Ishikawa (cell line): Measurements from ENCODE around the gene NABP2.

Experiments
- CEBPB ChIP-seq: IDR thresholded peaks from 2 replicates; pipeline ENCODE4 v1.6.1; 2012
- CREB1 ChIP-seq: IDR thresholded peaks from 2 replicates; pipeline ENCODE4 v1.6.1; 2012; ENCODE audit warnings: low read depth
- EGR1 ChIP-seq: IDR thresholded peaks from 2 replicates; pipeline ENCODE4 v1.6.1; 2012
- EP300 ChIP-seq: IDR thresholded peaks from 2 replicates; pipeline ENCODE4 v1.6.1; 2012; ENCODE audit warnings: borderline replicate concordance
- FOXM1 ChIP-seq: IDR thresholded peaks from 2 replicates; pipeline ENCODE4 v1.6.1; 2012; ENCODE audit warnings: low read depth, borderline replicate concordance
- NFIC ChIP-seq: IDR thresholded peaks from 2 replicates; pipeline ENCODE4 v1.6.1; 2012
- RAD21 ChIP-seq: IDR thresholded peaks from 2 replicates; pipeline ENCODE4 v1.6.1; 2012; ENCODE audit warnings: low read depth
- TAF1 ChIP-seq: IDR thresholded peaks from 2 replicates; pipeline ENCODE4 v1.6.1; 2012; ENCODE audit warnings: low read depth, mild to moderate bottlenecking
- TCF12 ChIP-seq: IDR thresholded peaks from 2 replicates; pipeline ENCODE4 v1.6.1; 2012; ENCODE audit warnings: low read depth
- TEAD4 ChIP-seq: IDR thresholded peaks from 2 replicates; pipeline ENCODE4 v1.6.1; 2012
- YY1 ChIP-seq: IDR thresholded peaks from 2 replicates; pipeline ENCODE4 v1.6.1; 2012; ENCODE audit warnings: low read depth
- ZBTB7A ChIP-seq: IDR thresholded peaks from 2 replicates; pipeline ENCODE4 v1.6.1; 2012; ENCODE audit warnings: low read depth
- TF ChIP-seq, protein P1 (sequence below): IDR thresholded peaks from 2 replicates; pipeline ENCODE4 v1.6.1; 2012; ENCODE audit warnings: low read depth, mild to moderate bottlenecking
- TF ChIP-seq, protein P2 (sequence below): IDR thresholded peaks from 2 replicates; pipeline ENCODE4 v1.6.1; 2012
- TF ChIP-seq, protein P3 (sequence below): IDR thresholded peaks from 2 replicates; pipeline ENCODE4 v1.6.1; 2012

Gene NABP2

DNA sequence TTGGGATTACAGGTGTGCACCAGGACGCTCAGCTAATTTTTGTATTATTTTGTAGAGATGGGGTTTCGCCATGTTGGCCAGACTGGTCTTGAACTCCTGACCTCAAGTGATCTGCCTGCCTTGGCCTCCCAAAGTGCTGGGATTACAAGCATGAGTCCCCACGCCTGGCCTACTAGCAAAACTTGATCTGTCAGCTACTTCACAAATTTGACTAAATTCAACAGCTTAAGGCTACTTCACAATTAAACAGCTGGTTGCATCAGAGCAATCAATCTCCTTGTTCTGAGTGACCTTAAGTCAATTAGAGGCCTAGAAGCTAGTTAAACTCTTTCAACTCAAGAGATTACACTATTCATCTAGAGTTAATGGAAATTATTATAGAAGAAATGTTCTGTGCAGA, 54.8 kb downstream of the NABP2 start:
- TF ChIP-seq TAF1 (no peak), CEBPB (no peak), EP300 (no peak), NFIC (no peak), EGR1 (no peak), RAD21 (no peak), TEAD4 (no peak), CREB1 (no peak), TCF12 (no peak), YY1 (no peak), FOXM1 (no peak), ZBTB7A (no peak)
- TF ChIP-seq, protein P1, sequence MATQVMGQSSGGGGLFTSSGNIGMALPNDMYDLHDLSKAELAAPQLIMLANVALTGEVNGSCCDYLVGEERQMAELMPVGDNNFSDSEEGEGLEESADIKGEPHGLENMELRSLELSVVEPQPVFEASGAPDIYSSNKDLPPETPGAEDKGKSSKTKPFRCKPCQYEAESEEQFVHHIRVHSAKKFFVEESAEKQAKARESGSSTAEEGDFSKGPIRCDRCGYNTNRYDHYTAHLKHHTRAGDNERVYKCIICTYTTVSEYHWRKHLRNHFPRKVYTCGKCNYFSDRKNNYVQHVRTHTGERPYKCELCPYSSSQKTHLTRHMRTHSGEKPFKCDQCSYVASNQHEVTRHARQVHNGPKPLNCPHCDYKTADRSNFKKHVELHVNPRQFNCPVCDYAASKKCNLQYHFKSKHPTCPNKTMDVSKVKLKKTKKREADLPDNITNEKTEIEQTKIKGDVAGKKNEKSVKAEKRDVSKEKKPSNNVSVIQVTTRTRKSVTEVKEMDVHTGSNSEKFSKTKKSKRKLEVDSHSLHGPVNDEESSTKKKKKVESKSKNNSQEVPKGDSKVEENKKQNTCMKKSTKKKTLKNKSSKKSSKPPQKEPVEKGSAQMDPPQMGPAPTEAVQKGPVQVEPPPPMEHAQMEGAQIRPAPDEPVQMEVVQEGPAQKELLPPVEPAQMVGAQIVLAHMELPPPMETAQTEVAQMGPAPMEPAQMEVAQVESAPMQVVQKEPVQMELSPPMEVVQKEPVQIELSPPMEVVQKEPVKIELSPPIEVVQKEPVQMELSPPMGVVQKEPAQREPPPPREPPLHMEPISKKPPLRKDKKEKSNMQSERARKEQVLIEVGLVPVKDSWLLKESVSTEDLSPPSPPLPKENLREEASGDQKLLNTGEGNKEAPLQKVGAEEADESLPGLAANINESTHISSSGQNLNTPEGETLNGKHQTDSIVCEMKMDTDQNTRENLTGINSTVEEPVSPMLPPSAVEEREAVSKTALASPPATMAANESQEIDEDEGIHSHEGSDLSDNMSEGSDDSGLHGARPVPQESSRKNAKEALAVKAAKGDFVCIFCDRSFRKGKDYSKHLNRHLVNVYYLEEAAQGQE: no peak
- TF ChIP-seq, protein P2, sequence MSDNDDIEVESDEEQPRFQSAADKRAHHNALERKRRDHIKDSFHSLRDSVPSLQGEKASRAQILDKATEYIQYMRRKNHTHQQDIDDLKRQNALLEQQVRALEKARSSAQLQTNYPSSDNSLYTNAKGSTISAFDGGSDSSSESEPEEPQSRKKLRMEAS: no peak
- TF ChIP-seq, protein P3, sequence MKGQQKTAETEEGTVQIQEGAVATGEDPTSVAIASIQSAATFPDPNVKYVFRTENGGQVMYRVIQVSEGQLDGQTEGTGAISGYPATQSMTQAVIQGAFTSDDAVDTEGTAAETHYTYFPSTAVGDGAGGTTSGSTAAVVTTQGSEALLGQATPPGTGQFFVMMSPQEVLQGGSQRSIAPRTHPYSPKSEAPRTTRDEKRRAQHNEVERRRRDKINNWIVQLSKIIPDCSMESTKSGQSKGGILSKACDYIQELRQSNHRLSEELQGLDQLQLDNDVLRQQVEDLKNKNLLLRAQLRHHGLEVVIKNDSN: no peak
